ENCODE results near the gene ERI3. TPM values are rescaled to one million over a fixed set of nuclear protein-coding genes. Genes with fewer than 3 reads are reported as not detected.
A peak's percentile ranks its signal among the peaks of the same experiment; 100 is the strongest.

ERI3 gene, protein sequence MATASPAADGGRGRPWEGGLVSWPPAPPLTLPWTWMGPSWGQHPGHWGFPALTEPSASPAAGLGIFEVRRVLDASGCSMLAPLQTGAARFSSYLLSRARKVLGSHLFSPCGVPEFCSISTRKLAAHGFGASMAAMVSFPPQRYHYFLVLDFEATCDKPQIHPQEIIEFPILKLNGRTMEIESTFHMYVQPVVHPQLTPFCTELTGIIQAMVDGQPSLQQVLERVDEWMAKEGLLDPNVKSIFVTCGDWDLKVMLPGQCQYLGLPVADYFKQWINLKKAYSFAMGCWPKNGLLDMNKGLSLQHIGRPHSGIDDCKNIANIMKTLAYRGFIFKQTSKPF
- 52.7 TPM for total RNA-seq
- long read RNA-seq, transcript ERI3-201 (9 exons, 1,684 nt) = major isoform, 23 of 46 reads
- long read RNA-seq, partial matches to known transcripts = 10 of 46 reads
- long read RNA-seq, other reads (novel, unspliced or antisense) = 13 of 46 reads

DNA sequence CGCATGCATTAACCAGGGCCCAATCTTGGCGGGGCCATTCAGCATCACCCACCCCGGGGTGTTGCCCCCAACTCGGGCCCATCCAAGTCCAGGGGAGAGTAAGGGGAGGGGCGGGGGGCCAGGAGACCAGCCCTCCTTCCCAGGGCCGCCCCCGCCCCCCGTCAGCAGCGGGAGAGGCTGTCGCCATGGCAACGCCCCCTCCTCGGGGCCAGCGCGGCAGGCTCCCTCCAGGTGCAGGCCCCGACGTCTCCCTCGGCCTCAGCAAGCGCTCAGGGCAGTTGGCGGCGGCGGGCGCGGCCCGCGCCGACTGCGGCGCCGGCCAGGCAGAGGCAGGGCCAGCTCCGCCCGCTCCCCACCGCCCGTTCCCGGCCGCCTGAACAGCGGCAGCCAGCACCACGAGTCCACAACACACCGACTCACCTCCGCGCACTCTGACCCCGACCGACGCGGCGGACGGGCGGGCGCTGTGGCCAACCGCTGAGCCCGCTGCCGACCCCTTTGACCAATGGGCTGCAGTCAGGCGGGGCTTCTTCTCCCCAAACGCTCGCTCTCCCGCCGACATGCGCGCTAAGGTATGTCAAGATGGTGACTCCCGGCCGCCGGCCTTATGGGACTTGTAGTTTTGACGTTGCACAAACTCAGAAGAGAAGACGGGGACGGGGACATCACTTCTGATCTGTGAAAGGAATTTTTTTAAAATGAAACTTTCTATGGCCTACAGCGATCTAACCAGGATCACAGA, at the start of gene ERI3:
ERI3 (minus strand) TSS at position 418 of the 742 bp plus-strand sequence; CDS start at position 187, 231 bp downstream.
- DNase-seq (ENCODE audit: missing footprints) (peak; percentile 99), ATAC-seq (peak; percentile 100)
- intact Hi-C loops (cut with DNase I) = no loop called here

DNA sequence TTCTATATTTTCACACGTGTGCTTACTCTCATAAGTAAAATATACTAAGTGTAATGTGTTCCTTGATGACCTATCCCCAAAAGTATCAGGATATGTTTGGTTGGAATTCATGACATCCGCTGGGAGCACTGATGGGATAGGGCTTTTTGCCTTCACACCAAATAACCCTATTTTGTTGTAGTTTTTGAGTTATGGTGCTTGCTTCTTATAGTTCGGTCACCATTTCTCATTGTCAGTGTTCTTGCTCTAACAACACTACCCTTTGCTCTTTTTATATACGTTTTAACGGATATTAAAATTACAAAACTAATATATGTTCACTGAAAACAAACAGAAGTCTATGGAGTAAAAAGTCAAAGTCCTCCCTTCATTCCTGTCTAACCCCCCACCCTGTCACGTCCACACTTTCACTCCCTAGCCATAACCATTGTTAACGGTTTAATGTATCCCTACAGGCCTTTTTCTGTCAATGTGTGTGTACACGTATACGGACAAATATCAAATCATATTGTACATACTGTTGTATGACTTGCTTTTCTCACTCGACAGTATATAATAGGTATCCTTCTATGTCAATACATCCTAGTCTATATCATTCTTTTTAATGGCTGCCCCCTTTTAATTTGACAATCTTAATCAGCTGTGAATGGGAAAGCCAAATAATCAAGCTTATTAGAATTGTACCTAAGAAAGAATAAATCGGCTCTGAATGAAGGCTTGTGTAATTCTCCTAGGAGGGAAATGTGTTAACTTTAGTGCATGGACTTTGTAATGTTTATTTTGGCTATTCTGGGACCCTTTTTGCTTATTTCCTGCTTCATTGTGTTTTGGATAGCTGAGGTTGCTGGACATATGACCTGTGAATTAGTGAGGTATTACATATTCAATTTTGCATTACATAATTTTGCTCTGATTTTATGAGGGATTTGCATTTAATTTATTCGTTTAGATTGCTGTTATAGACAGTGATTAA, 46.5 kb upstream of the ERI3 start:
- intact Hi-C loops (cut with DNase I) = no loop called here
- DNase-seq (ENCODE audit: missing footprints) = no peak
- ATAC-seq = no peak

DNA sequence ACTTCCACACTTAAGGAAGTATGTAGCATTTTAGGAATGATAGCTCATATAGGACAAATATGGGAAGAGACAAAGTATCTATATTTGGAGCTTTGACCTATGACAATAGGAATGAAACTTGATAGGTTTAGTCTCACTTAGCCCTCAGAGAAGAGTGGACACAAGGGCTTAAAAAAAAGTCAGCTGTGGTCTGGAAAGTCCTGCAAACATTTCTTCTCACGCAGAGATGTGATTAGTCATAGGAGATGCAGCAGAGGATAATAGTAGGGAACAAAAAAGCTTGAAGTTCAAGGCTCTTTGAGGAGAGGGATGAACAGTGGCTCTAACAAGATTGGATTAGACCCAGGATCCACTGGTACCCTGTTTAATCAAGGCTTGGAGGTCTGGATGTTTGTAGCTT, 35.2 kb upstream of the ERI3 start:
- DNase-seq (ENCODE audit: missing footprints) = no peak
- intact Hi-C loops (cut with DNase I) = no loop called here
- no peak for ATAC-seq

DNA sequence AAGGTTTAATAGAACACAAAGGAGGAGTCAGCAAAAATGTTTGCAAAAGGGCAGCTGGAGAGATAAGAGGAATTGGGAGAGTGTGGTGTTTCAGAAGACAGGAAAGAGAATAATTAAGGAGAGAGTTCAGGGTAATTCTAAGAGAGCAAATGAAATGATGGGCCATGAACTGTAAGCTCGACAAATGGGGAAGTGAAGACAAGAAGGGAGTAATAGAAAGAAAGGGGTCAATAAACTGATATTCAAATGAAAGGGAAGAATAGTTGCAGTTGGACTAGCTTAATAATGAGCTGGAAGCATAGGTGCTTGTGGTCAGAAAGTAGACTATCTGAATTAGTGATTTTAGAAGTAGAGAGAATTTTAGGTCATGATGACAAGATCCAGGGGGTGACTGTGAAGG, 34.4 kb upstream of the ERI3 start:
- intact Hi-C loops (cut with DNase I) = no loop called here
- ATAC-seq (no peak), DNase-seq (ENCODE audit: missing footprints) (no peak)

DNA sequence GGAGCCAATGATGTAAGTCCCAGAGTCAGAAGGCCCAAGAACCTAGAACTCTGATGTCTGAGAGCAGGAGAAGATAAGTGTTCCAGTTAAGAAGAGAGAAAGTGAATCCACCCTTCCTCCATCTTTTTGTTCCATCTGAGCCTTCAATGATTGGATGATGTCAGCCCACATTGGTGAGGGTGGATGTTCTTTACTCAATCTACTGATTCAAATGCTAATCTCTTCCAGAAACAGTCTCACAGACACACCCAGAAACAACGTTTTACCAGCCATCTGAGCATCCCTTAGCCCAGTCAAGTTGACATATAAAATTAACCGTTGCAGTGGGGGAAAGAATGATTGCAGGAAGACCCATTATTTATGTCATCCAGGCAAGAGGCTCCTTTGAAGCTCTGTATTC, 33.5 kb upstream of the ERI3 start:
- ATAC-seq (no peak), DNase-seq (ENCODE audit: missing footprints) (no peak)
- intact Hi-C loops (cut with DNase I) = no loop called here

DNA sequence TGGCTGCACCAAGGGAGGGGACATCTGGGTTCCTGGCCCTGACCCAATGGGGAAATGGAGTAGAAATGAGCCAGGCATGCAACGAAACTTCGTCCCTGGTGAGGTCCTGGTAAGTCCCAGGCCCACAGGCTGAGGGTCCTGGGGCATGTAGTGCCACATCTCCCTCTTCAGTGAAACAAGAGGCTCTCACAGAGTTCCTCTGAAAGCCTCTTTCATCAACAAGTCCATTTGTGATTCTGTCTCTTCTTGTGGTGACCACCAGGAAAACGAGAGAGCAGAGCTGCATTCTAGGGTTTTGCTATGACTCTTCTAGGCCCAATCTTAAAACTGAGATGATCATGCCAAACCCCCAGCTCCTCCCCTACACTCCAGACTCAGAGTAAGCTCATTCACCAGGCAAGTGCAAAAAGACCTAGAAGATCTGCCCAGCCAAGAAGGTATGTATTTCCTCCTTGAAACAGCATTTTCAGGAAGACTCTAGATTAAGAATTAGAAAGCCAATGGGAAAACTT, 25.7 kb upstream of the ERI3 start:
- ATAC-seq = no peak
- intact Hi-C loops (cut with DNase I) = no loop called here
- DNase-seq (ENCODE audit: missing footprints) = no peak

DNA sequence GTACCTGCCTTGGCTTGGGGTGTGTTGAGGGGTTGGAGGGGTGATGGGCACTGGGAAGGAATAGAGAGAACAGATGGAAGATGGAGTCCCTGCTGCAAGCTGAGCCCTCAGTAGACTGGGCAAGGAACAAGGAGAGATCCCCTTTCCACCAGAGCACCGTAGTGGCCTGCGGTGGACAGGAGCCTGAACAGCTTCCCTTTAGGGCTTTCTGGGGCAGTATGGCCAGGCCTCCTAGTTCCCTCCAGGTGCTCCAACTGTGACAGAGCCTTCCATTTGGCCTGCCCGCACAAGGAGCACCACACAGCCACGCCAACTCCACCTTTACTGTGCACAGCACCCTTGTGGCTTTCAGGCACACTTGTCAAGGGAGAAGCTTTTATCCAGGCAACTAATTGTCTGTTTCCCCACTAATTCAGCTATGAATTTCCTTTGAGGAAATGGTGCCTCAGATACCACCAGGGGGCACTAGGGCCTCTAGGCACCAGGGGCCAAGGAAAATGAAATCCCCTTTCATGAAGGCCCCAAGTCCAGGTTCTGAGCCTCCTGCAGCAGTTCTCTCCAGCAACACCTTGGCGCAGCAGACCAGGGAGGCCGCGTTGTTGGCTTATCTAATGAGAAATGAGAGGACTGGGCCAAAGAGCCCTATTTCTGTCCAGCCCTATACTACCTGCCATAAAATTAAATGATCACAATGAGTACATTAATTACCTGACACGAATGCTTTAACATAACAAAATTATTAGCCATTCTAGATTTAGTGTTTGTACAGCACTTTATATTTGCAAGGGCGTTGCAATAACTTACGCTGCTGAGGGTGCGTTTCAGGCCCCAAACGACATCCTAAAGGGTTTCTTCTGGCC, 23.1 kb upstream of the ERI3 start:
- DNase-seq (ENCODE audit: missing footprints) = no peak
- intact Hi-C loops (cut with DNase I) = loop anchor here (1.0 to 2.0 kb wide), 2 partner anchors 123 to 217 kb away; no protein-coding TSS in a partner anchor
- no peak for ATAC-seq

DNA sequence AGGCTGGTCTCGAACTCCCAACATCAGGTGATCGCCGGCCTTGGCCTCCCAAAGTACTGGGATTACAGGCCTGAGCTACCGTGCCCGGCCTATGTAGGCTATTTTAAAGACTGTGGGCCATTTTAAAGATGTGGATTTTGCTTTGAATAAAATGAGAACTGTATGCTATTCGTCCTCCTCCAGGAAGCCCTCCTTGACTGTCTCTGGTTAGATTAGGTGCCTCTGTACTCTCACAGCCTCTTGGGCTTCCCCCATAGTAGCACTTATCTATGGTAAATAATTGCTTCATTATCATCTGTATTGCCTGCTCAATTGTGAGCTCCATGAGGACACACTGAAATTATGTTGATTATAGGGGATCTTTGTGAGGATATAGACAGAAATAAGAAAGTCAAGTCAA, 20.5 kb upstream of the ERI3 start:
- DNase-seq (ENCODE audit: missing footprints) = no peak
- intact Hi-C loops (cut with DNase I) = no loop called here
- no peak for ATAC-seq

DNA sequence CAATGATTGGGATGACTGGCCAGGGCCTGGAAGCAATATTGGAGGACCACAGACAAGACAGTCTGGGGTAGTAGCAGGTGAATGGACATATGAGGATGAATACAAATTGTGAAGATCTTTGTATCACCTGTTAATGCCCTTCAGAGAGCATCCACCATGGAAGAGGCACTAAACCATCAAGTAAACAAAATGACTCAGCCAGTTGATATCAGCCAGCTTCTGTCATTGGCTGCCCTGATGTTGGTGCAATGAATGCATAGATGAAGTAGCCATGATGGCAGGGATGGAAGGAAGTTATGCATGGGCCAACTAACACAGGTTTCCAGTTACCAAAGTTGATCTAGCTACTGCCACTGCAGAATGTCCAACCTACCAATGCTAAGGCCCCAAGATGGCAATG, 16.1 kb upstream of the ERI3 start:
- no peak for DNase-seq (ENCODE audit: missing footprints)
- intact Hi-C loops (cut with DNase I) = no loop called here
- ATAC-seq = no peak

DNA sequence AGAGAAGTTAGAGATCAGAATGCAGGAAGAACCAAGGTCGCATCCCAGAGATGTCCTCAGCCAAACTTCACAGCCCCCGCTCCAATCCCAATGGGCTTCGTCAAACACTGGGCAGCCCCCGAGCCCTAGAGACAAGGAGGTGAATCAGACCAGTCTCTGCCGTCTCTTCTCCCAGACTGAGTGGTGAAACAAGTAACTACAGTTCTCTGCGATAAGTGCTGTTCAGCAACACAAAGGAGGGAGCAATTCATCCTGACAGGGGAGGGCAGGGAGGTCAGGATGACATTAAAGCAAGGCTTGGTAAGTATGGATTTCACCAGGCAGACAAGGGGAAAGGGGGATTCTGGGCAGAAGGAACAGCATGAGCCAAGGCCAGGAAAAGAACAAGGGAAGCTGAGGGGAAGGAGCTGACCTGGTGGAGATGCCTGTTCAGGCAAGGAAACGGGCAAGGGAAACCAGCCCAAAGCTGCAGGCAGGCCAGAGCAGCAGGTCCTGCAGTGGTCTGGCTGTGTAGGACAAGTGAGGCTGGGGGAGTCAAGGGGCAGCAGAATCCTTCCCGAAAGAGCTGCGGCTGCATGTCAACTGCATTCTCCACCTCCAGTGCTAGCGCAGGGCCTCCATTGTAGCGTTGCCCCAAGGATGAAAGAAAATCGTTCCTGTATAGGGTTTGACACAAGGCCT, 13.6 kb upstream of the ERI3 start:
- ATAC-seq (no peak), DNase-seq (ENCODE audit: missing footprints) (no peak)
- intact Hi-C loops (cut with DNase I) = no loop called here

DNA sequence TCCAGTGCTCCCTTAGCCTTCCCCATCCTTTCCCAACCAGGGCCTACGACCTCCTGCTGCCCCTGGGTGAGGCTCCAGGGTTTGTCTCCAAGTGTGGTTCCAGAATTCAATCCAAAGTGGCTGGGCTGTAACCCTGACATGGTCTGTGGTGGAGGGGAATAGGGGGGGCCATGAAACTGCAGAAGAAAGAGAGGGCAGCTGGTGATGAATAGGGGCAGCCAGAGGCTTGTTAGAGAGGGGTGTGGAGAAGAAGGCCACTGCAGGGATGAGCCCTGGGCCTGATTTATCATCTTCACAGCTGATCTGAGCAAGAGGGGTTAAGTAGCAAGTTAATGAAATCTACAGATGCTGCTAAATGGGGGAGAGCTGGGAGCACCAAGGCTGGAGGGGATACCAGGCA, 12.9 kb upstream of the ERI3 start:
- intact Hi-C loops (cut with DNase I) = no loop called here

DNA sequence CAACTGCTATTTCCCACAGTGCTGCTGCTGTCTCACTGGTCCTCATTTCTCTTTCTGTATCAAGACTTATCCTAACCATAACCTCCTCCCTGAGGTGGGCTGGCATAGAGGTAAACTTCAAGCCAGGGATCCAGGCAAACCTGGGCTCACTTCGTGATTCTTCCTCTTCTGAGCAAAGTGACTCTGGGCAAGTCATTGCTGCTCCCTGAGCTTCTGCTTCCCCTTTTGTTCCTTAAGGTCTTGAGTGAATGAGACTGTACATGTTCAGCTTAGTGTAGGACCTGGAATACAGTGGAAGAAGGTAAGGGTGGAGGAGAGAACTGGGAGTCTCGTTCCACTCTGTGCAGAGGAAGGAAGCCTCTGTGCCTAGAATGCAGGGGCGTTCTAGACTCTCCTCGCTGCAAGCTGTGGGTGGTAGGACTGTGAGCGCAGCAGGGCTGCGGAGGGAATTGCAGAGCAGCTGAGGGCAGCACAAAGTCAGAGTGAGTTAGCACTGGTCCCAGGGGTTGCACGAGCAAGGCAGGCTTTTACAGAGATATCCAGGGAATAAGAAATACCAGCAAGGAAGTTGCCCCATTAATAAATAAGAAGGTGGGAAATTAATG, 11.4 kb upstream of the ERI3 start:
- ATAC-seq = no peak
- intact Hi-C loops (cut with DNase I) = no loop called here
- DNase-seq (ENCODE audit: missing footprints) = no peak

More for the DNA sequence above, 12.9 kb upstream of the ERI3 start:
- no peak for DNase-seq (ENCODE audit: missing footprints)
- no peak for ATAC-seq

DNA sequence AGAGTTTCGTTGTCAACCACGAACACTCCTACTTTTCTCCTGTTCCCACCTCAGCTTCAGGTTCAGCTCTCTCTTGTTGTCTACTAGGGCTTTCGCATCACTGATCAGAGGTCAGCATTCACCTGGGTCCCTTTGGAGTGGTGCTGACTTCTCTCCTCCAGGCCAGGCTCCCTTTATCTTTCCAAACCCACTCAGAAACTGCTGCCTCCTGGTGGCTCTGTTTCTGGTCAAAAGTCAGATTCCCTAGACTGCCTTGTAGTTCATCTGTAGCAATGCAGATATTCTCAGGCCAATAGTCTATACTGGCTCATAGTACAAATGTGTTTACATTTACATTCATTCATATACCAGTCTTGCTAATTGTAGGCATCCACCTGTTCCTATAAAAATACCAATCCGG, 6.4 kb upstream of the ERI3 start:
- DNase-seq (ENCODE audit: missing footprints) = no peak
- intact Hi-C loops (cut with DNase I) = no loop called here
- ATAC-seq = no peak

DNA sequence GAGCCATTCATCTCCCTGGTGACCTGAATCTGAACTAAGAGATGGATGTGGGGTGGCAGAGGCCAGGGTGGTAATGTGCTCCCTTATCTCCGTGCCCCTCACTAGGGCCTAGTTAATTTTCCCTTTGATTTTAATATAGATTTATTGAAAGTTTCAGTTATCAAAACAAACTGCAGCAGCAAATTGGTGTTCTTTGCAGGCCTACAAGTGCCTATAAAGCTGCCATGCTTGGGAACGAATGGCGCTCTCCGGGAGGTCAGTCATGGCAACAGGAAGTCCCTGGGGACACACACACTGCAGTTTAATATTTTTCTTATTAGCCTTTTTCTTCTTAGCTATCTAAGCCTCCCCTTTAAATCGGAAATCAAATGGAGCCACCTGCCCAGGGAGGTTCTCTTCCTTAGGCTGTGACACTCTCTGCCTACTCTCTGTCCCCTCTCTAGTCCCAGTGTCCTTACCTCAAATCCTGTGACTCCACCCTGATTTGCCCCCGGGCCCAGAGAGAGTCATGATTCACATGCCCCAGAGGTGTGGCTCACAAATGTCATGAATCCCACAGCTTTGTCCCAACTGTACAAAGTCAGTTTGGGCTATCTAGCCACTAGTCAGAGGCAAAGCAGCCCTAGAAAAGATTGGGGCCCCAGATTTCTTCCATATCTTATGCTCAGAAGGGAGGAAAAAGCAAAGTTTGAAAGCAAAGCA, 4.3 kb upstream of the ERI3 start:
- intact Hi-C loops (cut with DNase I) = no loop called here
- ATAC-seq (no peak), DNase-seq (ENCODE audit: missing footprints) (no peak)

DNA sequence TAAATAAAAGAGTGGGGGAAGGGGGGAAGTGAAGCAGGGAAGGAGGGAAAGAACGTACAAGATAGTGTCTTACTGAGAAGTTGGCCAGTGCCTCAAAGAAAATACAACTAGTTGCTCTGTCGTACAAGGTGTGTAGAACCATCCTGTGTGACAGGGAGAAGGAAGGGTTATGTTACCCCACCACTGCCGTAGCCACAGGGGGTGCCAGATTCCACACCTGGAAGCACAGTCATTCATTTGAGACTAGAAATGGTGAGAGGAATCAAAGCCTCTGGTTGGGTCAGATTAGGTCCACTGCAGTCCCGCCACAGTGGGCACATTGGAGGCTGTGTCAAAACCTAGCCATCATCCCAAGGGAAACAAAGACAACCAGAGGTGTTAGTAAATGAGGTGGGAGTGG, 2.7 kb upstream of the ERI3 start:
- DNase-seq (ENCODE audit: missing footprints) = no peak
- no peak for ATAC-seq
- intact Hi-C loops (cut with DNase I) = no loop called here

DNA sequence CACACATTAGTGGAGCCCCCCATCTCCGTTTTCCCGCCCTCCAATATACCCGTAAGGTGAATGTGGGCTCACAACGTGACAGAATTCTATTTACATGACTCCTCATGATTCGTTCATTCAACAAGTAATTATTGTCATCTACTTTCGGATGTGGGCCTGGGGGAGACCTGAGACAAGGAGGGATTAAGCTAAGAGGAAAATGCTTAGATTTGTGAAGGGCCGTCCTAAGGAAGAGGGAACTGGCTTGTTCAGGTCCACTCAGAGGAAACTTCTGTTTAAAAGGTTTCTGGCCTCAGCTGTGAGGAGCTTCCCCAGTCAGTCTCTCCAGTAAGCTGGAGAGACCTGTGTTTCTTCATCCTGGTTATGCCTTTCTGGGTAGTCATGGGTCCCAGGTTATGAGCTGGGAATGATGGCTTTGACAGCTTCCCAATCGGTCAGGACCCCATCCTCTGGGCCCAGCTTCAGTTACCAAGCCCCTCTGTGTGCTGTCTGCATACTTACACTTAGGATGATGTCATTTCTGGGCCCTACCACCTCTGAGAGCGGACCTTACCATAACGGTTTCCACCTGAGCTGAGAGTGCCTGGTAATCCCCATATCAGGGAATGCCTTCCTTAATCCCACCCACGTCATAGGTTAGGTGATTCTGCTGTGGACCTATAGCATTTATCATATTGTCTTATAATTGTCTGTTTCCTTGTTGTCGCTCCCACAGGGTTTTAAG, 687 bp upstream of the ERI3 start:
- ATAC-seq (no peak), DNase-seq (ENCODE audit: missing footprints) (no peak)
- intact Hi-C loops (cut with DNase I) = no loop called here

Measured in Right ventricle myocardium inferior (tissue), 1 donor.